Hepatocyte (in vitro differentiated cells): ENCODE results near the gene PHACTR3.

ENCODE experiments used
- EZH2 ChIP-seq: fragments of 200-600 bp; sonication (generic); IDR thresholded peaks from 2 replicates; pipeline ENCODE4 v1.6.1; 2016; ENCODE audit warnings: antibody characterized with exemption, mild to moderate bottlenecking, borderline replicate concordance
- EZH2phosphoT487 ChIP-seq: fragments of 200-600 bp; sonication (generic); IDR thresholded peaks from one replicate; pipeline ENCODE4 v1.6.1; 2018; ENCODE audit warnings: antibody characterized with exemption, mild to moderate bottlenecking, low read depth, moderate library complexity; ENCODE audit not compliant: unreplicated experiment, severe bottlenecking
- TF ChIP-seq, protein P1 (sequence below): fragments of 200-600 bp; sonication (generic); IDR thresholded peaks from 2 replicates; pipeline ENCODE4 v1.5.1; 2016; ENCODE audit warnings: antibody characterized with exemption, mild to moderate bottlenecking; ENCODE audit not compliant: poor library complexity

DNA sequence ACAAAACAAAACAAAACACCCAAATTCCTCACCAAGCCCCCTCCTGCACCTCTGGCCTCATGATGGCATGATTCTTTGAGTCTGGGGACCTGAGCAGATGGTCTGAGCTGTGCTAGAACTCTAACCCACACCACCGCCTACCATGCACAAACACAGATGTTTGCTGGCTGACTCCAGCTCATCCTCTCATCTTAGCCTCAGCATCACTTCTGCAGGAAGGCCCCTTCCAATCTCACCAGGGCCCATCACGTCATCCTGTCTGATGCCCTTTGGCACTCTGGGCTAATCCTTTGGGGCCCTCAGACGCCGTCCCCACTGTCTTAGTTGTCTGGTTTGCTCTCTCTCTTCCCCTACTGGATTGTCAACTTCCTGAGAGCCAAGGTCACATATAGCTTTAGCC lies 85.8 kb downstream of the PHACTR3 start:
- TF ChIP-seq, protein P1, sequence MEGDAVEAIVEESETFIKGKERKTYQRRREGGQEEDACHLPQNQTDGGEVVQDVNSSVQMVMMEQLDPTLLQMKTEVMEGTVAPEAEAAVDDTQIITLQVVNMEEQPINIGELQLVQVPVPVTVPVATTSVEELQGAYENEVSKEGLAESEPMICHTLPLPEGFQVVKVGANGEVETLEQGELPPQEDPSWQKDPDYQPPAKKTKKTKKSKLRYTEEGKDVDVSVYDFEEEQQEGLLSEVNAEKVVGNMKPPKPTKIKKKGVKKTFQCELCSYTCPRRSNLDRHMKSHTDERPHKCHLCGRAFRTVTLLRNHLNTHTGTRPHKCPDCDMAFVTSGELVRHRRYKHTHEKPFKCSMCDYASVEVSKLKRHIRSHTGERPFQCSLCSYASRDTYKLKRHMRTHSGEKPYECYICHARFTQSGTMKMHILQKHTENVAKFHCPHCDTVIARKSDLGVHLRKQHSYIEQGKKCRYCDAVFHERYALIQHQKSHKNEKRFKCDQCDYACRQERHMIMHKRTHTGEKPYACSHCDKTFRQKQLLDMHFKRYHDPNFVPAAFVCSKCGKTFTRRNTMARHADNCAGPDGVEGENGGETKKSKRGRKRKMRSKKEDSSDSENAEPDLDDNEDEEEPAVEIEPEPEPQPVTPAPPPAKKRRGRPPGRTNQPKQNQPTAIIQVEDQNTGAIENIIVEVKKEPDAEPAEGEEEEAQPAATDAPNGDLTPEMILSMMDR = no peak
- no peak for TF ChIP-seq EZH2
- TF ChIP-seq EZH2phosphoT487 = no peak
